Muscle of back (tissue), 13 donors: Measurements from ENCODE around the gene ITGB8. TPM values are rescaled to one million over a fixed set of nuclear protein-coding genes. Genes with fewer than 3 reads are reported as not detected.
A peak's percentile ranks its signal among the peaks of the same experiment; 100 is the strongest.
"Not testable (repeated sequence)": the region's sequence is repeated elsewhere in the genome, so short reads cannot be mapped to it uniquely, and the experiment has no call there.

Experiments used
- DNase-seq, 3 donors: peaks; one replicate each; pipeline versions ENCODE4 v3.0.0 to v3.0.0-alpha.2; 2013
- long read RNA-seq, 9 donors: transcript quantifications; one replicate each; lab custom pipeline, GENCODE V29; 2026
- polyA plus RNA-seq, 10 donors: library from polyadenylated mRNA; unstranded; fragments of 120-200 nt; gene quantifications; one replicate each; pipeline ENCODE4 v1.2.1, GENCODE V29; 2013; ENCODE audit not compliant: insufficient read length in 10 of 10

ITGB8 gene
- polyA plus RNA-seq = 1 to 10 TPM; 4.5 to 8.5 (median 5.4) TPM
- long read RNA-seq, donor 1 = 0 reads
- long read RNA-seq, donor 2 = 0 reads
- long read RNA-seq, donor 3 = 0 reads
- long read RNA-seq, donor 4, full-length matches to known transcripts = 1 of 1 reads
- long read RNA-seq, donor 4, partial matches to known transcripts = 0 of 1 reads
- long read RNA-seq, donor 4, other reads (novel, unspliced or antisense) = 0 of 1 reads
- long read RNA-seq, donor 5 = 0 reads
- long read RNA-seq, donor 6 = 0 reads
- long read RNA-seq, donor 7 = 0 reads
- long read RNA-seq, donor 8 = 0 reads
- long read RNA-seq, donor 9 = 0 reads

DNA sequence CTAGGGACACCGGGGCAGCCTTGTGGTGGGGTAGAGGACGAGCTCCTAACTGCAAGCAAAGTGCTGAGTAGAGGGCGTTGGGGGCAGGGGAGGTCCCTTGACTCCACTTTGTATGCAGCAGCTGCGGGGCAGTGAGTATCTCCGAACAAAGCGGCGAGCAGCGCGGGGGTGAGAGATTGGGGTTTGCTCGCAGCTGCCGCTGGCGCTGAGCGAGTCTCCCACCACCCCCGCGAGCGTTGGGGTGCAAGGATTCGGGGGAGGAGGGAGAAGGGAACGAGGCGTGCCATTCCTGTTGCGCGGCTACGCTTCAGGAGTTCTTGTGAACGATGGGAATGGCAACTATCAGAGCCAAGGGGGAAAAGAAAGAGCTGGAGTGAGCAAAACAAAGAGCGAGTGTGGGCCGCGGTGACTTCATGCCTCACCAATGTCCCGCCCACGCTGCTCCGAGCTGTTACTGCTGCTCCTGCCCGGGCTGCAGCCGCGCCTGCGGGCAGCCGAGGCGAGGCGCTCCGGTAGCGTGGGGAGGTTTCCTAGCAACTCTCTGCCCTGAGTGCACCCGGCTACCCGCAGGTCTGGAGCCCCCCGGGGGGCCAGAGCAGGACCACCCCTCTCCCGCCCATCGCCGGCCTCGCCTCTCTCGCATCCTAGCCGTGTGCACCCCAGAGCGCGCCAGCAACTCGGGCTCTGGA, at the start of gene ITGB8:
ITGB8 (plus strand) TSS at position 662 of the 689 bp plus-strand sequence. CDS start 907 bp downstream, outside the sequence.
- DNase-seq = peak; percentile 86 to 96 (median 89)

DNA sequence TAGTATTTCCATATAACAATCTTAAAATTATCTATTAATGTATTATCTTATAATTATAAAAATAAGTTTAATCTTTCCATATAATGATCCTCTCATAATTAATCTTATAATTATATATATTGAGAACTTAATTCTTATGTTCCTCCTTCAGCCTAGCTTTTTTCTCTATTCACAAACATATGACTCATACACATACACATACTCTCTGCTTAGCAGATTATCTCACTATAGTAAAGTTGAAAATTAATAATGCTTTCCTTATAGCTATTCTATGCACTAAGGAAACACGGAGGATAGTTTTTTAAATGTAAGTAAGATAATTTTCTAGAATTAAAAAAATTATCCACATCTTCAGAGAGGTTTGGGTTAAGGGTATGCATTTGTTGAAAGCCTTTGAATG, 47.7 kb upstream of the ITGB8 start:
- DNase-seq = no peak

DNA sequence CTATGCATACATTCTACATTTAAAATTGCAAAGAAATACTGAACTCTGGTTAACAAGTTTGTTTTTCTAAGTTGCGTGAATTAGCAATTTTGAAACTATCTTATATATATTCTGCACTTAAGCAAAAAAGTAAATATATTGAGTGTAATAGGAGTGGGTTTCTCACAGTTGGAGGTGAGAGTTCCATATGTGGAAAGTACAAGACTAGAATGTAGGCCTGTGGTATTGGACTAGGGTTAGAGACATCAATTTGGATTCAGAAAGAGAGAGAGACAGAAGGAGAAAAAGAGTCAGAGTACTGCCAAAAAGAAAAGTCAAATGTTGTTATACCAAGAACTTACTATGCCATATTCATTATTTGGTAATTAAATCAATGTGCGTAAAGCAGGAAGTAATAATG, 47.3 kb upstream of the ITGB8 start:
- no peak for DNase-seq

DNA sequence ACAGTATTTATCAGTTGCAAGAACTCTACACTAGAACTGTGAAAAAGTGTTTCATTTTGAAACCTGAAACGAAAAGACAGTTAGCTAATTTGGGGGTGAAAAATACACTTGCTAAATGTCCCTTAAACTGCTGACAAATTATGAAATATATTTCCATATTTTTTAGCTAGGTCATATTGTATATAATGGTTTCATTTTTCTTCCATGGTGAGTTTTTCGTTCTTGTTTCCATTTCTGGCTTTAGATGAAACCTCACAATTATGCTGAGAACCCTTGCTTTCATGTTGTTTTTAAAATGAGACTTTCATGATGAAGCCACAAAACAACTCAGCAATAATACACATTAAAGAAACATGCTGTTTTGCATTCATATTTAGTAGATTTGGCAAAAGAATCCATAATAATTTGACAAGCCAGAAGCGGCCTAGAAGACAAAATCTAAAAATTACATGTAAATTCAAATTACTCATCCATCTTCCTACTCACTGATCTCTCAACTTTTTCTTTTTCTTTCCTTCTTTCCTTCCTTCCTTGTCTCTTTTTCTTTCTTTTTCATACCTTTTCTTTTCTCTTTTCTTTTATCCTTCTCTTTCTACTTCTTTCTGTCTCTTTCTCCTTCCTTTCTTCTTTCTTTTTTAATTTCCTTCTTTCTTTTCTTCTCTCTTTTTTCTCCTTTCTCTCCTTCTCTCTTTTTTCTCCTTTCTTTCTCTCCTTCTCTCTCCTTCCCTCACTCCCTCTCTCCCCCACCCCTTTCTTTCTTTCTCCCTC, 46.5 kb upstream of the ITGB8 start:
- DNase-seq = no peak

GRCh38 chr7:20284771-20285143, 45.9 kb upstream of the ITGB8 start:
- no peak for DNase-seq

GRCh38 chr7:20287317-20287716, 43.4 kb upstream of the ITGB8 start:
- no peak for DNase-seq

DNA sequence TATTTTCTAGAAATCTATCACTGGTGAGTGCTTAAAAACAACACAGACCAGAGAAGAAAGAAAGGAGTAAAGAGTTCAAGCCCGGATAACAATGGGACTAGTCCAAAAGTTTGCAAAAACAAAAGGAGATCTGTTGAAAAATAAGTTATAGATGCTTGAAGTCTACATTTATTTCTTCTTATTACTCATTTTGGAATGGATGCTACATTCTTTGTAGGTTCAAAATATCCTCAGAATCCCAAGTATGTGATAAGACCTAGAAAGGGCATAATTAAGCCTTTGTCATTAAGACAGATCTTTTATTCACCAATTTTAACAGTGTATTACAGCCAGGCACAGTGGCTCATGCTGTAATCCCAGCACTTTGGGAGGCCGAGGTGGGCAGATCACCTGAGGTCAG, 42.7 kb upstream of the ITGB8 start:
- DNase-seq = no peak

DNA sequence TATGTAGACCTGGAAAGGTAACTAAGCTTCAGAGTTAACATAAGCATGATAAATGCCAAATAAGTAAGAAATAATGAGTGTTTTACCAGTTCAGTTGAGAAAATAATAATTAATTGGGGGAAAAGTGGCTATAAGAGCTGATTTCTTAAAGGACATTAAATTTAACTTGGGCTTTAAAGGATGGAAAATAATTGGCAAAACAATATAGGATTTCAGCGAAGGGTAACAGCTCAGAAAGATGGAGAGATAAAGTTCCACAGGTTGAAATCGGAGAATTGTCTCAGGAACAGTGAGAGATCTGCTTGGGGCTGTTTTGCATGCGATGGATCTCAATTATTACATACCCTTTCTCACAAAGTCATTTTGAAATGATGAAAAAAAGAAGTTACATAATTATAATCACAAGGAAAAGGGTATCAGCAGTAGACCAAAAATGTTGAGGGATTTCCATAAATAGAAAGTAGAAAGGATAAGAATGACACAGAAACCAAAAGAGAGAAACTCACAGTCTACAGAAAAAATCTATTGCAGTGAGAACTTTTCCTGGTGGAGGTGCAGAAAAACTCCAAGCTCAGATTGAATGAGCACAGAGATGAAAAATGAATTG, 40.1 kb upstream of the ITGB8 start:
- no peak for DNase-seq

DNA sequence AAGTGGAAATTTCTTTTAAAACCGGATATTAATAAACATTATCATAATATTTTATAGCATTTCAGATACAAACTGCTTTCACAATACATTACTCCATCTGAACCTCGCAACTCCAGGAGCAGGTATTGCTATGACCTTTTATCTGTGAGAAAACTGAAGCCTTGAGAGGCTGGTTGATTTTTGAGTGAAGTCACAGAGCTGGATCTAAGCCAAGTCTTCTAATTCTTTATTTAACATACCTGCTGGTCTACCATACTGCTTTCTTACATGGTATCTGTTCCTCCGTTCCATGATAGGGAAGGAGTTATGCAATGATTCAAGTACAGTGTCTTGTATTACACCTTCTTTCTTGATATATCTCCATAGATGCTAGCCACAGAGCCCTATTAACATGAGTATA, 37.4 kb upstream of the ITGB8 start:
- no peak for DNase-seq

DNA sequence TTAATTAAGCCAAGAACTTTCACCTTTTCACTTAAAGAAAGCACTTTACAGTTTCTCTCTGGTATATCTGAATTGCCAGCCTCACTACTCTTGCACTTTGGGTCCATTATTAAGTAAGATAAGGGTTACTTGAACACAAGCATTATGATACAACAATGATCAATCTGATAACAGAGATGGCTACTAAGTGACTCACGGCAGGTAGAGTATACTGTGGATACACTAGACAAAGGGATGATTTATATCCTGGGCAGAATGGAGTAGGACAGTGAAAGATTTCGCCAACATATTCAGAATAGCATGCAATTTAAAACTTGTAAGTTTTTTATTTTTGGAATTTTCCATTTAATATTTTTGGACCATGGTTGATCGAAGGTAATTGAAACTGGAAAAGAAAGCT, 34.3 kb upstream of the ITGB8 start:
- no peak for DNase-seq

GRCh38 chr7:20296901-20297300, 33.8 kb upstream of the ITGB8 start:
- DNase-seq = no peak

GRCh38 chr7:20298486-20298901, 32.2 kb upstream of the ITGB8 start:
- DNase-seq = peak in 1 of 3 donors; percentile 21

DNA sequence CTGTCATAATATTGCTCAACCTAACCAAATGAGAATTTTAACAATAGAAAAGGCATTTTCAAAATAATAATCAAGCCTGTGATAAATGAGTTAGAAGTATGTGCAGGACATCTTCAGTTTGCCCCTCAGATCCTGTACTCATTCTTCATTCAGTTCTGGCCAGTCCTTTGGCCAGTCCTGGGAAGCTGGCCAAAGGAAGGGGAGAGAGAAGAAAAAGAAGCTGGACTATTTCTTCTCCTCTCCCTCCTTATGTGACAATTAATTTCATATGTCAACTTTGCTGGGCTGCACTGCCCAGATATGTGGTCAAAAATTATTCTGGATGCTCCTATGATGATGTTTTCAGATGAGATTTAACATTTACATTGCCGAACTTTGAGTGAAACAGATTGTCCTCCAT, 31.6 kb upstream of the ITGB8 start:
- no peak for DNase-seq

DNA sequence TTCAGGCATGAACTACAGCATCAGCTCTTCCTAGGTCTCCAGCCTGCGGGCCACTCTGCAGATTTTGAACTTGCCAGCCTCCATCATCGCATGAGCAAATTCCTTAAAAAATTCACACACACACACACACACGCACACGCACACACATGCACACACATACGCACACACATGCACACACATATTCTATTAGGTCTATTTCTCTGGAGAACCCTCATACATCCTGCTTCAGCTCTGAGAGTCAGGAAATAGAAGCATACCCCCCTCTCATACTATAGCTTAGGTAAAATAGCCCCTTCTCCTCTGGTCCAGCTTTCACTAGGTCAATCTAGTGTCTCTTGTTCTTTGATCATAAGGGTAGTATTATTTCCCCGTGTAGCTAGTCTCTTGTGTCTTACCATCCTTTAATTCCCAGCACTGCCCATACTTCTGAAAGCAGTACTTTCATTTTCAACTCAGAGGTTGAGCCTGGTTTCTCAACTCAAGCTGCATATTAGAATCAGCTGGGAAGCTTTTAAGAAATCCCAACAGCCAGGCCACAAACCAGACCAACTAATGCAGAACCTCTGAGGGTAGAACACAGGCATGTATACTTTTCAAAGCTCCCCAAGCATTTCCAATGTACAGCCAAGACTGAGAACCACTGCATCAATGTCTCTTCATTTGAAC, 30.9 kb upstream of the ITGB8 start:
- no peak for DNase-seq

- DNase-seq = no peak
Observed at GRCh38 chr7:20301311-20301939, 29.3 kb upstream of the ITGB8 start.

DNA sequence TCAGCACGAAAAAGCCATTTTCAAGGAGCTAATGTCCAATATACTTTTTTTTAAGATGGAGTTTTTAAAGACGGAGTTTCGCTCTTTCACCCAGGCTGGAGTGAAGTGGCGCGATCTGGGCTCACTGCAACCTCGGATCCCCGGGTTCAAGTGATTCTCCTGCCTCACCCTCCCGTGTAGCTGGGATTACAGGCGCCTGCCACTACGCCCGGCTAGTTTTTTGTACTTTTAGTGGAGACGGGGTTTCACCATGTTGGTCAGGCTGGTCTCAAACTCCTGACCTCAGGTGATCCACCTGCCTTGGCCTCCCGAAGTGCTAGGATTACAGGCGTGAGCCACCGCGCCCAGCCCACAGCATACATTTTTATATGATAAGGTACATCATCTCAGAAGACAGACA, 28.4 kb upstream of the ITGB8 start:
- DNase-seq = not testable (repeated sequence)

DNA sequence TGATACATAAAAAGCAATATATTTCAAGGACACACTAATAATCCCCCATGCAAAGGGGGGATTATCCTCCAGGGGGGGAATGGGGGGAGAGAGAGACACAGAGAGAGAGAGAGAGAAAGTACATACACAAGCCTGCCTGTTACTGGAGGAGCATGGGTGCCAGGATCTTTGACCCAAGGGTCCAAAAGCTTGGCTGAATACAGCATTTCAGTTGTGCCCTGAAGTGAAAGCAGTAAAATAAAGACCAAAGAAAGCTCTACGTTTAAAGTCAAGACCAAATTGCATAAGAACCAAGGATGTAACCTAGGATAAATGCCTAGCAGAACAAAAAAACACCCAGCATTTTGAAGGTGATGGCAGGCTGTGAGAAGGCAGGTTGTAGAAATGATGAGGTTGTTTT, 27.8 kb upstream of the ITGB8 start:
- DNase-seq = no peak

GRCh38 chr7:20304366-20304765, 26.3 kb upstream of the ITGB8 start:
- no peak for DNase-seq

GRCh38 chr7:20305726-20306125, 25.0 kb upstream of the ITGB8 start:
- DNase-seq = no peak

DNA sequence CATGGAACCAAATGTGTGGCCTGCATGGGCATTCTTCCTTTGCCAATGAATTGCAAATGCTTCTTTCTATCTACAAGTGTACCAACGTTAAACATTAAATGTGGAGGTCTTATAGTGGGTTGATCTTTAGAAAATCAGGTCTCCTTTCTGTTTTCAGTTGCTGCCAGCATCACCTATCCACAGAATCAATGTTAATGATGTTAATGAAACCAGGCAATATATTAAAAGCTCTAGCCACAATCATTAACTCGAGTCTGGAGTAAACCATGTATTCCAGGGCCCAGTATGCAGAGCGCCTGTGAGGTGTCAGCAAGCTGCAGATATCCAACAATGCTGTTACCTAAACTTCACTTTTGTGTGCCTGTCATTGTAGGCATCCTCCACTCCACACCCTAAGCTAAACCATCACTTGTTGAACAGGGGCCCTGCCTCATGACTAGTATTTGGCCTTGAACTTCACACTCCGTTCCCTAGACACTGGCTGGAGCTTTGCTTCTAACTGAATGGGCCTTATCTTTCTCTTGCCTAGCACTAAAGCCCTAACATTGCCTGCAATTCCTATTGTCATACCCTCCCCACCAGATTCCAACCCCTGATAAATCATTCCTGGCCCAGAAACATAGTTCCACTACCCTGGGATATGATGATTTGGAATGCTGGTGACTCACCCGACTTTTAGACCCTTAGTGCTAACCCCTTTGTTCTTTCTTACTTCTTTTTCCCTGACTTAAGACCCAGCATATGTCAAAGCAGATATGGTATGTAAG, 24.3 kb upstream of the ITGB8 start:
- DNase-seq = peak in 1 of 3 donors; percentile 61
